ENCODE data around the gene GEMIN2. TPM values are rescaled to one million over a fixed set of nuclear protein-coding genes. Genes with fewer than 3 reads are reported as not detected.
A peak's percentile ranks its signal among the peaks of the same experiment; 100 is the strongest.

GEMIN2 gene
- total and polyA plus RNA-seq, 9 donors = 16.0 to 29.0 (median 18.3) TPM

DNA sequence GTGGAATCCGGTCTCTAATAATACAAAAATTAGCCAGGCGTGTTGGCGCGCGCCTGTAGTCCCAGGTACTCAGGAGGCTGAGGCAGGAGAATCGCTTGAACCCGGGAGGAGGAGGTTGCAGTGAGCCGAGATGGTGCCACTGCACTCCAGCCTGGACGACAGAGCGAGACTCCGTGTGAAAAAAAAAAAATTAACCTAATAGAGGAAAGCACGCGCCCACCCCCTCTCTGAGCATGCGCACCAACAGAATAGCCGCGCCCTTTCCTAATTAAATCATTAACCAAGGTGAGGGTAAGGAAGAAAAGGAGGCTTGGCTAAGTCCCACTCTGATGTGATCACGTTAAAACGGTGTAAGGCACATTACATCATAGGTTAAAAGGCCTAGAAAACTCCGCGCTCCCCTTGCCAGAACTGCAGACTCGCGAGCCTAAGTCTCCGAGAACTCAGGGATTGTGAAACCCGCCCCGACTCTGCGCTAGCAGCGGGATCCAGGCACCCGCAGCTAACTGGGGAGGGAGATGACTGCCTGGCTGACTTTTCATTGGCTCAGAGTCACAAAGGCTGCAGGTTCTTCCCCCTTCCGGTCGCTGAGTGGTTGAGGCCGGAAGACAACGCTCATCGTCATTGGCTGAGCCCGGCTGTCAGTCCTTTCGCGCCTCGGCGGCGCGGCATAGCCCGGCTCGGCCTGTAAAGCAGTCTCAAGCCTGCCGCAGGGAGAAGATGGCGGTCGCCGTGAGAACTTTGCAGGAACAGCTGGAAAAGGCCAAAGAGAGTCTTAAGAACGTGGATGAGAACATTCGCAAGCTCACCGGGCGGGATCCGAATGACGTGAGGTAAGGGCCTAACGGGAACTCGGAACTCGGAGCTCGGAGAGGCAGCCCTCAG is 60.7 kb downstream of the GEMIN2 start, which contains the start of gene PNN:
TSS of gene PNN (plus strand) at position 695 of the 885 bp plus-strand sequence. CDS start at position 721, 26 bp downstream.
- Histone ChIP-seq H3K27ac (ENCODE audit: low read length) (peak within 1 kb of the TSS; percentile 99), H3K4me1 (ENCODE audit: control insufficient read depth, insufficient read depth, low read length) (peaks cover 6% of the 10 kb centered on the region), H3K36me3 (ENCODE audit: control insufficient read depth, insufficient read depth, low read length) (peaks cover 29% of the 10 kb centered on the region), H3K27me3 (ENCODE audit: control insufficient read depth, insufficient read depth, low read length) (no peaks in the 10 kb centered on the region), H3K9me3 (replicated peaks; ENCODE audit: control insufficient read depth, low read depth, low read length) (no peaks in the 10 kb centered on the region), H3K4me3 (ENCODE audit: low read length) (peak within 1 kb of the TSS; percentile 85)
- WGBS (ENCODE audit: insufficient coverage) = 3% methylated on average over 44 of the region's 56 CpGs
- peak; percentile 100 for DNase-seq

DNA sequence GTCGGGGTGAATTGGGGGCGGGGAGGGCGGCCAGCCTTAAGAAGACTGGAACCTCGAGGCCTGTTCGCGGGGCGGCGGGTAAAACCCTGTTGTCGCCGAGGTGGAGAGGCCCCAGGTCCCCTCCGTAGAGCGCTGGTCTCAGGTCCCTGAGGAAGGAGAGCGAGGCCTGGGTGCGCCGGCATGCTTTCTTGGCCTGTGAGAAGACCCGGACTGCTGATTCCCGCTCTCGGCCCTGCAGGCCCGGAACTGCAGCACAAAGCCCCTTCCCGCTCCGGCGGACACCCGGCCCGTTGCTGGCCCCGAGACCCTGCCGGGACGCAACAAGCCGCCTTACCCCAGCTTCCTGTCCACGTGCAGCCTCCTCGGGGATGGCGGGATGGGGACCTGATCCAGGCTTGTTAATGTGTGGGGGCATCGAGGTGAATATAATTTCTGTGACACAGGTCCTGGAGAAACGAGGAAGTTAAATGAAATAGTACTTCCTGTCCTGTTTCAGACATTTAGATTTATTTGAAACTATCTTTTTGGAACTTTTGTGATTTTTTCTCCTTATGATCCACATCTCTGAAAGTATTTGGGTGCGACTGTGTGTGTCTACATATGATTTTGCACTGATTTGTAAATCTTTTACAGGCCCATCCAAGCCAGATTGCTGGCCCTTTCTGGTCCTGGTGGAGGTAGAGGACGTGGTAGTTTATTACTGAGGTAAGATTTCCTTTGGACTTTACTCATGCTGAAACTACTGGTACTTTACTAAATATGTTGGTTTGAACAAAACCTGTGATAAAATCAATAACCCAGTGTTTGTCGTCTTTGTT is 61.5 kb downstream of the GEMIN2 start:
- peaks cover 6% of the 10 kb centered on the region for H3K4me1 ChIP-seq (ENCODE audit: control insufficient read depth, insufficient read depth, low read length)
- peak overlapping the region; percentile 95 for H3K27ac ChIP-seq (ENCODE audit: low read length)
- peak overlapping the region; percentile 85 for H3K4me3 ChIP-seq (ENCODE audit: low read length)
- H3K36me3 ChIP-seq (ENCODE audit: control insufficient read depth, insufficient read depth, low read length) = peaks cover 32% of the 10 kb centered on the region
- DNase-seq = no peak
- H3K9me3 ChIP-seq (replicated peaks; ENCODE audit: control insufficient read depth, low read depth, low read length) = no peaks in the 10 kb centered on the region
- H3K27me3 ChIP-seq (ENCODE audit: control insufficient read depth, insufficient read depth, low read length) = no peaks in the 10 kb centered on the region
- 2% methylated on average over 22 of the region's 36 CpGs for WGBS (ENCODE audit: insufficient coverage)

DNA sequence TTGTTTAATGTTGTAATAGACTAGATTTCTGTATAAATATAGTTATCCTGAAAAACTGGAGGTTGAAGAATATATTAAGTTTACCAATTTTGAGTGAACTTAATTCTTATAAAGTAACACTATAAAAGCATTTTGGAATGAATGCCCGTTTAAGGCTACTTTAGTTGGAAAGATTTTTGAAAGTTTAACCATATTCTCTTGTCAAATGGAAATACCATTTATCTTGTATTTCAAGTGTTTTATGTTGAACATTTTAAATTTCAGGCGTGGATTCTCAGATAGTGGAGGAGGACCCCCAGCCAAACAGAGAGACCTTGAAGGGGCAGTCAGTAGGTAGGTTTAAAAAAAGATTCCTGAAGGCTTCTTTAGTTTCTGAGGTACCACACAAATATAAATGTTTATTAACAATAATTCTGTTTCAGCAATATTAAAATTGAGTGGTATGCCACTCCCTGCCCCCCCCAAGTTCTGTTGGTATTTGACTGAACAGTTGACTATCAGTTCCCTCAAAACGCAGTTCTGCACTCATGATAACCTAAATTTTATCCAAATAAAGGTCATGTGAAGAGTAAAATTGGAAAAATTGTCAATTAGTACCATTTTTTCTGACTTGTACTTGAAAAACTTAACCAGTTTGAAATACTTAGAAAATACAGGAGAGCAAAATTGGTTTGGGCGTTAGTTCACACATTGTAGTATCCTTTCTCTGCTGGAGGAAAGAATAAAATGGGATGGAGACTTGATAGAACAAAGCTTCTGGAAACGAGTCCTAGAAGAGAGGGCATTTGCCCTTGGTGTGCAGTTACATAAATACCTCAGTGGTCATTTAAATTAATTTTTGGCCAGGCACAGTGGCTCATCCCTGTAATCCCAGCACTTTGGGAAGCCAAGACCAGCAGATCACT is 62.4 kb downstream of the GEMIN2 start:
- Histone ChIP-seq H3K36me3 (ENCODE audit: control insufficient read depth, insufficient read depth, low read length) (peaks cover 40% of the 10 kb centered on the region), H3K9me3 (replicated peaks; ENCODE audit: control insufficient read depth, low read depth, low read length) (no peaks in the 10 kb centered on the region), H3K4me1 (ENCODE audit: control insufficient read depth, insufficient read depth, low read length) (peaks cover 2% of the 10 kb centered on the region), H3K4me3 (ENCODE audit: low read length) (peak overlapping the region; percentile 85), H3K27me3 (ENCODE audit: control insufficient read depth, insufficient read depth, low read length) (no peaks in the 10 kb centered on the region), H3K27ac (ENCODE audit: low read length) (peak overlapping the region; percentile 95)
- WGBS (ENCODE audit: insufficient coverage) = no CpG with 5 or more reads among the region's 5 CpGs
- no peak for DNase-seq

DNA sequence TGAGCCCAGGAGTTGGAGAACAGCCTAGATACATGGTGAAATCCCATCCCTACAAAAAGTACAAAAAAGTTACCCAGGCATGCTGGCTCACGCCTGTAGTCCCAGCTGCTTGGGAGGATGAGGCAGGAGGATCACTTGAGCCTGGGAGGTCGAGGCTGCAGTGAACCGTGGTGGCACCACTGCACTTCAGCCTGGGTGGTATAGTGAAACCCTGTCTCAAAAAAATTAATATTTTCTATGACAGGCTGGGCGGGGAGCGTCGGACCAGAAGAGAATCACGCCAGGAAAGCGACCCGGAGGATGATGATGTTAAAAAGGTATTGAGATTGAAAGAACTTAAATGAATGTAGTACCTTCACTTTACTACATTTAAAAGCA is 63.0 kb downstream of the GEMIN2 start:
- H3K27ac ChIP-seq (ENCODE audit: low read length) = no peak overlapping the region
- H3K36me3 ChIP-seq (ENCODE audit: control insufficient read depth, insufficient read depth, low read length) = peaks cover 41% of the 10 kb centered on the region
- 61% methylated on average over 2 of the region's 9 CpGs for WGBS (ENCODE audit: insufficient coverage)

DNA sequence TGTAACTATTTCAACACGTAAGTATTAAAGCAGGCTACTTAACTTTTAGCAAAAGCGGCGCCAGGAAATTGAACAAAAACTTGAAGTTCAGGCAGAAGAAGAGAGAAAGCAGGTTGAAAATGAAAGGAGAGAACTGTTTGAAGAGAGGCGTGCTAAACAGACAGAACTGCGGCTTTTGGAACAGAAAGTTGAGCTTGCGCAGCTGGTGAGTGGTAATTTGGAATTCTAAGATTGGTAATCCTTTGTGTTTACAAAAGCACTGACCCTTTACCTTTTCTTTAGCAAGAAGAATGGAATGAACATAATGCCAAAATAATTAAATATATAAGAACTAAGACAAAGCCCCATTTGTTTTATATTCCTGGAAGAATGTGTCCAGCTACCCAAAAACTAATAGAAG is 64.9 kb downstream of the GEMIN2 start:
- no peaks in the 10 kb centered on the region for H3K27me3 ChIP-seq (ENCODE audit: control insufficient read depth, insufficient read depth, low read length)
- WGBS (ENCODE audit: insufficient coverage) = 96% methylated on average over 3 of the region's 6 CpGs
- H3K4me1 ChIP-seq (ENCODE audit: control insufficient read depth, insufficient read depth, low read length) = peaks cover 2% of the 10 kb centered on the region
- DNase-seq = no peak
- no peak overlapping the region for H3K27ac ChIP-seq (ENCODE audit: low read length)
- H3K9me3 ChIP-seq (replicated peaks; ENCODE audit: control insufficient read depth, low read depth, low read length) = no peaks in the 10 kb centered on the region
- no peak overlapping the region for H3K4me3 ChIP-seq (ENCODE audit: low read length)
- H3K36me3 ChIP-seq (ENCODE audit: control insufficient read depth, insufficient read depth, low read length) = peaks cover 47% of the 10 kb centered on the region

More for the DNA sequence above, 63.0 kb downstream of the GEMIN2 start:
- H3K4me1 ChIP-seq (ENCODE audit: control insufficient read depth, insufficient read depth, low read length) = peaks cover 2% of the 10 kb centered on the region
- DNase-seq = no peak
- no peak overlapping the region for H3K4me3 ChIP-seq (ENCODE audit: low read length)
- no peaks in the 10 kb centered on the region for H3K9me3 ChIP-seq (replicated peaks; ENCODE audit: control insufficient read depth, low read depth, low read length)
- no peaks in the 10 kb centered on the region for H3K27me3 ChIP-seq (ENCODE audit: control insufficient read depth, insufficient read depth, low read length)

DNA sequence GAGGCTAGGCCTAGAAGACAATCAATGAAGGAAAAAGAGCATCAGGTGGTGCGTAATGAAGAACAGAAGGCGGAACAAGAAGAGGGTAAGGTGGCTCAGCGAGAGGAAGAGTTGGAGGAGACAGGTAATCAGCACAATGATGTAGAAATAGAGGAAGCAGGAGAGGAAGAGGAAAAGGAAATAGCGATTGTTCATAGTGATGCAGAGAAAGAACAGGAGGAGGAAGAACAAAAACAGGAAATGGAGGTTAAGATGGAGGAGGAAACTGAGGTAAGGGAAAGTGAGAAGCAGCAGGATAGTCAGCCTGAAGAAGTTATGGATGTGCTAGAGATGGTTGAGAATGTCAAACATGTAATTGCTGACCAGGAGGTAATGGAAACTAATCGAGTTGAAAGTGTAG is 66.4 kb downstream of the GEMIN2 start:
- Histone ChIP-seq H3K4me3 (ENCODE audit: low read length) (no peak overlapping the region), H3K9me3 (replicated peaks; ENCODE audit: control insufficient read depth, low read depth, low read length) (no peaks in the 10 kb centered on the region), H3K27me3 (ENCODE audit: control insufficient read depth, insufficient read depth, low read length) (no peaks in the 10 kb centered on the region), H3K4me1 (ENCODE audit: control insufficient read depth, insufficient read depth, low read length) (peaks cover 2% of the 10 kb centered on the region), H3K36me3 (ENCODE audit: control insufficient read depth, insufficient read depth, low read length) (peaks cover 54% of the 10 kb centered on the region), H3K27ac (ENCODE audit: low read length) (no peak overlapping the region)
- 68% methylated on average over 5 of the region's 5 CpGs for WGBS (ENCODE audit: insufficient coverage)
- no peak for DNase-seq

DNA sequence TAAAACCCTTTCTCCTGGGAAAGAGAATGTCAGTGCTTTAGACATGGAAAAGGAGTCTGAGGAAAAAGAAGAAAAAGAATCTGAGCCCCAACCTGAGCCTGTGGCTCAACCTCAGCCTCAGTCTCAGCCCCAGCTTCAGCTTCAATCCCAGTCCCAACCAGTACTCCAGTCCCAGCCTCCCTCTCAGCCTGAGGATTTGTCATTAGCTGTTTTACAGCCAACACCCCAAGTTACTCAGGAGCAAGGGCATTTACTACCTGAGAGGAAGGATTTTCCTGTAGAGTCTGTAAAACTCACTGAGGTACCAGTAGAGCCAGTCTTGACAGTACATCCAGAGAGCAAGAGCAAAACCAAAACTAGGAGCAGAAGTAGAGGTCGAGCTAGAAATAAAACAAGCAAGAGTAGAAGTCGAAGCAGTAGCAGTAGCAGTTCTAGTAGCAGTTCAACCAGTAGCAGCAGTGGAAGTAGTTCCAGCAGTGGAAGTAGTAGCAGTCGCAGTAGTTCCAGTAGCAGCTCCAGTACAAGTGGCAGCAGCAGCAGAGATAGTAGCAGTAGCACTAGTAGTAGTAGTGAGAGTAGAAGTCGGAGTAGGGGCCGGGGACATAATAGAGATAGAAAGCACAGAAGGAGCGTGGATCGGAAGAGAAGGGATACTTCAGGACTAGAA is 67.0 kb downstream of the GEMIN2 start:
- no peaks in the 10 kb centered on the region for H3K9me3 ChIP-seq (replicated peaks; ENCODE audit: control insufficient read depth, low read depth, low read length)
- H3K4me1 ChIP-seq (ENCODE audit: control insufficient read depth, insufficient read depth, low read length) = peaks cover 2% of the 10 kb centered on the region
- peaks cover 54% of the 10 kb centered on the region for H3K36me3 ChIP-seq (ENCODE audit: control insufficient read depth, insufficient read depth, low read length)
- DNase-seq = no peak
- WGBS (ENCODE audit: insufficient coverage) = 94% methylated on average over 7 of the region's 7 CpGs
- no peak overlapping the region for H3K4me3 ChIP-seq (ENCODE audit: low read length)
- H3K27me3 ChIP-seq (ENCODE audit: control insufficient read depth, insufficient read depth, low read length) = no peaks in the 10 kb centered on the region
- no peak overlapping the region for H3K27ac ChIP-seq (ENCODE audit: low read length)

DNA sequence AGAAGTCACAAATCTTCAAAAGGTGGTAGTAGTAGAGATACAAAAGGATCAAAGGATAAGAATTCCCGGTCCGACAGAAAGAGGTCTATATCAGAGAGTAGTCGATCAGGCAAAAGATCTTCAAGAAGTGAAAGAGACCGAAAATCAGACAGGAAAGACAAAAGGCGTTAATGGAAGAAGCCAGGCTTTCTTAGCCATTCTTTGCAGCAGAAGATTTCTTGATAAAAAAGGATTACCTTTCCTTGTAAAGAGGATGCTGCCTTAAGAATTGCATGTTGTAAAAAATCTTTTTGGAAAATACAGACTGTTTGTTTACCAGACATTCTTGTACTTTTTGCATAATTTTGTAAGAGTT is 67.5 kb downstream of the GEMIN2 start:
- DNase-seq = no peak
- Histone ChIP-seq H3K36me3 (ENCODE audit: control insufficient read depth, insufficient read depth, low read length) (peaks cover 50% of the 10 kb centered on the region), H3K9me3 (replicated peaks; ENCODE audit: control insufficient read depth, low read depth, low read length) (no peaks in the 10 kb centered on the region), H3K4me3 (ENCODE audit: low read length) (no peak overlapping the region), H3K4me1 (ENCODE audit: control insufficient read depth, insufficient read depth, low read length) (no peaks in the 10 kb centered on the region), H3K27ac (ENCODE audit: low read length) (no peak overlapping the region), H3K27me3 (ENCODE audit: control insufficient read depth, insufficient read depth, low read length) (no peaks in the 10 kb centered on the region)
- 88% methylated on average over 3 of the region's 5 CpGs for WGBS (ENCODE audit: insufficient coverage)
